HepG2 (cell line): ENCODE measurements around the gene CLDND2. TPM values are rescaled to one million over a fixed set of nuclear protein-coding genes. Genes with fewer than 3 reads are reported as not detected.

Source experiments
- ARID2 ChIP-seq: sonication (generic); formaldehyde crosslinking; IDR thresholded peaks from 2 replicates; pipeline ENCODE4 v1.8.1; 2022; ENCODE audit warnings: mild to moderate bottlenecking, missing genetic modification reagents, borderline replicate concordance
- ATF7 ChIP-seq, 2 experiments: fragments of 450-650 bp in 1 of 2; sonication (generic) in 1 of 2; formaldehyde crosslinking in 1 of 2; IDR thresholded peaks; 2 replicates each; pipeline versions ENCODE4 v1.4.0 to v1.6.1; 2016 to 2020; ENCODE audit warnings: antibody characterized with exemption in 1 of 2, mild to moderate bottlenecking in 1 of 2, missing genetic modification reagents in 1 of 2
- DNMT1 ChIP-seq: sonication (generic); formaldehyde crosslinking; IDR thresholded peaks from 2 replicates; pipeline ENCODE4 v1.5.1; 2020; ENCODE audit warnings: mild to moderate bottlenecking, missing genetic modification reagents
- ERF ChIP-seq: IDR thresholded peaks from 2 replicates; pipeline ENCODE4 v1.6.1; 2018; ENCODE audit warnings: missing biosample characterization, missing genetic modification reagents
- KAT7 ChIP-seq: IDR thresholded peaks from 2 replicates; pipeline ENCODE4 v1.6.1; 2018; ENCODE audit warnings: borderline replicate concordance, missing compliant biosample characterization
- MIER2 ChIP-seq: IDR thresholded peaks from 2 replicates; pipeline ENCODE4 v1.6.1; 2016; ENCODE audit warnings: missing biosample characterization, missing genetic modification reagents
- NAIF1 ChIP-seq: sonication (generic); formaldehyde crosslinking; IDR thresholded peaks from 2 replicates; pipeline ENCODE4 v1.5.0; 2020; ENCODE audit warnings: mild to moderate bottlenecking, missing genetic modification reagents, borderline replicate concordance
- NFIB ChIP-seq: sonication (generic); formaldehyde crosslinking; IDR thresholded peaks from 2 replicates; pipeline ENCODE4 v1.9.0; 2021; ENCODE audit warnings: missing genetic modification reagents, mild to moderate bottlenecking, borderline replicate concordance
- NFKBIZ ChIP-seq: IDR thresholded peaks from 2 replicates; pipeline ENCODE4 v1.6.1; 2018; ENCODE audit warnings: missing genetic modification reagents, missing compliant biosample characterization
- ONECUT2 ChIP-seq: sonication (generic); formaldehyde crosslinking; IDR thresholded peaks from 2 replicates; pipeline ENCODE4 v1.4.0; 2020; ENCODE audit warnings: missing genetic modification reagents
- PITX1 ChIP-seq: sonication (generic); formaldehyde crosslinking; IDR thresholded peaks from 2 replicates; pipeline ENCODE4 v1.5.1; 2020; ENCODE audit warnings: mild to moderate bottlenecking, missing genetic modification reagents
- SIN3B ChIP-seq: fragments of 150-350 bp; IDR thresholded peaks from 2 replicates; pipeline ENCODE4 v1.6.1; 2014; ENCODE audit warnings: low read length
- SMARCC2 ChIP-seq: fragments of 450-650 bp; IDR thresholded peaks from 2 replicates; pipeline ENCODE4 v1.6.1; 2017; ENCODE audit warnings: antibody characterized with exemption, mild to moderate bottlenecking
- ZNF331 ChIP-seq: sonication (generic); formaldehyde crosslinking; IDR thresholded peaks from 2 replicates; pipeline ENCODE4 v1.4.0; 2020; ENCODE audit warnings: missing genetic modification reagents
- ZNF501 ChIP-seq: sonication (generic); formaldehyde crosslinking; IDR thresholded peaks from 2 replicates; pipeline ENCODE4 v1.5.1; 2020; ENCODE audit warnings: mild to moderate bottlenecking, moderate library complexity, missing genetic modification reagents
- ZNF510 ChIP-seq: sonication (generic); formaldehyde crosslinking; IDR thresholded peaks from 2 replicates; pipeline ENCODE4 v1.4.0; 2020; ENCODE audit warnings: low read depth, mild to moderate bottlenecking, missing genetic modification reagents
- ZNF547 ChIP-seq: sonication (generic); formaldehyde crosslinking; IDR thresholded peaks from 2 replicates; pipeline ENCODE4 v1.5.1; 2020; ENCODE audit warnings: mild to moderate bottlenecking, missing genetic modification reagents
- ZNF562 ChIP-seq: sonication (generic); formaldehyde crosslinking; IDR thresholded peaks from 2 replicates; pipeline ENCODE4 v1.8.0; 2022; ENCODE audit warnings: missing genetic modification reagents, borderline replicate concordance
- ZNF614 ChIP-seq: IDR thresholded peaks from 2 replicates; pipeline ENCODE4 v1.6.1; 2018; ENCODE audit warnings: missing biosample characterization, missing genetic modification reagents, inconsistent platforms, borderline replicate concordance
- ZNF879 ChIP-seq: sonication (generic); formaldehyde crosslinking; IDR thresholded peaks from 2 replicates; pipeline ENCODE4 v1.8.1; 2023; ENCODE audit warnings: missing genetic modification reagents
- ZSCAN25 ChIP-seq: sonication (generic); formaldehyde crosslinking; IDR thresholded peaks from 2 replicates; pipeline ENCODE4 v1.8.0; 2022; ENCODE audit warnings: mild to moderate bottlenecking, missing genetic modification reagents
- polyA plus RNA-seq, 8 experiments: library from polyadenylated mRNA; depleted of rRNA in 3 of 8; stranded (reverse) in 7 of 8; unstranded in 1 of 8; fragments of >200 nt; fragmentation: Illumina TruSeq in 4 of 8; extraction: Trizol in 4 of 8; gene quantifications; 2 replicates each; pipeline versions ENCODE4 v1.2.1 to v1.2.3, GENCODE V29; 2011 to 2016; ENCODE audit warnings: low read depth in 4 of 8, missing spikeins in 1 of 8, mixed read lengths in 1 of 8; ENCODE audit not compliant: insufficient read depth in 1 of 8
- total RNA-seq, 5 experiments: library from RNA; depleted of rRNA; stranded (reverse); fragments of >200 nt; fragmentation: Illumina TruSeq; extraction: Trizol; gene quantifications; 2 replicates each; pipeline ENCODE4 v1.2.3, GENCODE V29; 2016; ENCODE audit warnings: low read depth in 1 of 5
- TF ChIP-seq, protein P1 (sequence below): sonication (generic); formaldehyde crosslinking; IDR thresholded peaks from 2 replicates; pipeline ENCODE4 v1.5.0; 2020; ENCODE audit warnings: mild to moderate bottlenecking, missing genetic modification reagents, borderline replicate concordance
- TF ChIP-seq, protein P2 (sequence below): sonication (generic); formaldehyde crosslinking; IDR thresholded peaks from 2 replicates; pipeline ENCODE4 v1.5.1; 2020; ENCODE audit warnings: mild to moderate bottlenecking, missing genetic modification reagents, borderline replicate concordance
- TF ChIP-seq, protein P3 (sequence below): sonication (generic); formaldehyde crosslinking; IDR thresholded peaks from 2 replicates; pipeline ENCODE4 v1.5.0; 2020; ENCODE audit warnings: missing genetic modification reagents
- TF ChIP-seq, protein P4 (sequence below): sonication (generic); formaldehyde crosslinking; IDR thresholded peaks from 2 replicates; pipeline ENCODE4 v1.5.1; 2020; ENCODE audit warnings: mild to moderate bottlenecking, moderate library complexity, missing genetic modification reagents
- TF ChIP-seq, protein P5 (sequence below): sonication (generic); formaldehyde crosslinking; IDR thresholded peaks from 2 replicates; pipeline ENCODE4 v1.5.0; 2020; ENCODE audit warnings: missing genetic modification reagents, mild to moderate bottlenecking, borderline replicate concordance

Gene CLDND2
- total and polyA plus RNA-seq, 2 of the 13 experiments (the other 11 are each of a cell fraction or from before 2014, with no cell fraction given) = 0.84 to 1.8 TPM

DNA sequence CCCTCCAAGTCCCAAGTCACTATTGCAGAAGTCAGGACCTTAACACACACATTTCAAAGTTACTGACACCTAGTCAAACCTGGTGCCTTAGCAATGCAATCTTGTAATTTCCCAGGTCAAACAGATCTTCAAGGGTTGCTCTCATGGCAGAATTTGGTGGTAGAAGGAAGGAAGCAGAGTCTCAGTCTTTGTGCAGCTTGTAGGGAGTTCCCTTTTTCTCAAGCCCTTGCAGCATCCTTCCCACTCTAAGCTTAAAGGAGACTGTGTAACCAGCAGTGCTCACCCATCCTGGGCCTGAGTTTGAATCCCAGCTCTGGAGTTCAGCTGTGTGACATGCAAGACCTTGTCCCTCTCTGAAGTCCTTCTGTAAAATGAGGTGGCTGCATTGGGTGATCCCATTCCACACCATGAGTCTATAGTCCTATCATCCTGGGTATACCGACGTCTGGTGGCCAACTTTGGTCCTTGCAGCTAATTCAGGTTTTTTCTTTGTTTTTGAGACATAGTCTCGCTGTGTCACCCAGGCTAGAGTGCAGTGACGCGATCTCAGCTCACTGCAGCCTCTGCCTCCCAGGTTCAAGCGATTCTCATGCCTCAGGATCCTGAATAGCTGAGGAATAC is 38.8 kb upstream of the CLDND2 start (continued):
- TF ChIP-seq, protein P1, sequence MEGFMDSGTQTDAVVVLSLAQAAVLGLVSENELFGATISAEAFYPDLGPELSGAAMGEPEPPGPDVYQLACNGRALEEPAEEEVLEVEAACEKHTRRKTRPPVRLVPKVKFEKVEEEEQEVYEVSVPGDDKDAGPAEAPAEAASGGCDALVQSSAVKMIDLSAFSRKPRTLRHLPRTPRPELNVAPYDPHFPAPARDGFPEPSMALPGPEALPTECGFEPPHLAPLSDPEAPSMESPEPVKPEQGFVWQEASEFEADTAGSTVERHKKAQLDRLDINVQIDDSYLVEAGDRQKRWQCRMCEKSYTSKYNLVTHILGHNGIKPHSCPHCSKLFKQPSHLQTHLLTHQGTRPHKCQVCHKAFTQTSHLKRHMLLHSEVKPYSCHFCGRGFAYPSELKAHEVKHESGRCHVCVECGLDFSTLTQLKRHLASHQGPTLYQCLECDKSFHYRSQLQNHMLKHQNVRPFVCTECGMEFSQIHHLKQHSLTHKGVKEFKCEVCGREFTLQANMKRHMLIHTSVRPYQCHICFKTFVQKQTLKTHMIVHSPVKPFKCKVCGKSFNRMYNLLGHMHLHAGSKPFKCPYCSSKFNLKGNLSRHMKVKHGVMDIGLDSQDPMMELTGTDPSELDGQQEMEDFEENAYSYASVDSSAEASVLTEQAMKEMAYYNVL = no peak
- TF ChIP-seq NFKBIZ (CRISPR knock-in tag) (no peak), KAT7 (no peak), ARID2 (CRISPR knock-in tag) (no peak), SIN3B (no peak), ZNF510 (CRISPR knock-in tag) (no peak), NFIB (no peak), ZNF547 (no peak), SMARCC2 (no peak), ZSCAN25 (CRISPR knock-in tag) (no peak), PITX1 (CRISPR knock-in tag) (no peak), NAIF1 (CRISPR knock-in tag) (no peak), ZNF562 (CRISPR knock-in tag) (no peak), ZNF614 (CRISPR knock-in tag) (no peak), MIER2 (0 out of 2 replicates have a peak, but pooled peaks have one; percentile 48), ONECUT2 (CRISPR knock-in tag) (no peak), ZNF501 (CRISPR knock-in tag) (no peak), ATF7 (IDR thresholded peaks at IDR 0.05) (no peak), ATF7 (CRISPR knock-in tag; IDR thresholded peaks at IDR 0.05) (no peak), DNMT1 (CRISPR knock-in tag) (no peak), ERF (CRISPR knock-in tag) (0 out of 2 replicates have a peak, but pooled peaks have one; percentile 45), ZNF331 (no peak), ZNF879 (CRISPR knock-in tag) (no peak)
- TF ChIP-seq, protein P2, sequence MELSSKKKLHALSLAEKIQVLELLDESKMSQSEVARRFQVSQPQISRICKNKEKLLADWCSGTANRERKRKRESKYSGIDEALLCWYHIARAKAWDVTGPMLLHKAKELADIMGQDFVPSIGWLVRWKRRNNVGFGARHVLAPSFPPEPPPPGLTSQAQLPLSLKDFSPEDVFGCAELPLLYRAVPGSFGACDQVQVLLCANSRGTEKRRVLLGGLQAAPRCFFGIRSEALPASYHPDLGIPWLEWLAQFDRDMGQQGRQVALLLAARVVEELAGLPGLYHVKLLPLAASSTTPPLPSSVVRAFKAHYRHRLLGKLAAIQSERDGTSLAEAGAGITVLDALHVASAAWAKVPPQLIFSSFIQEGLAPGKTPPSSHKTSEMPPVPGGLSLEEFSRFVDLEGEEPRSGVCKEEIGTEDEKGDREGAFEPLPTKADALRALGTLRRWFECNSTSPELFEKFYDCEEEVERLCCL (CRISPR knock-in tag) = no peak
- TF ChIP-seq, protein P3, sequence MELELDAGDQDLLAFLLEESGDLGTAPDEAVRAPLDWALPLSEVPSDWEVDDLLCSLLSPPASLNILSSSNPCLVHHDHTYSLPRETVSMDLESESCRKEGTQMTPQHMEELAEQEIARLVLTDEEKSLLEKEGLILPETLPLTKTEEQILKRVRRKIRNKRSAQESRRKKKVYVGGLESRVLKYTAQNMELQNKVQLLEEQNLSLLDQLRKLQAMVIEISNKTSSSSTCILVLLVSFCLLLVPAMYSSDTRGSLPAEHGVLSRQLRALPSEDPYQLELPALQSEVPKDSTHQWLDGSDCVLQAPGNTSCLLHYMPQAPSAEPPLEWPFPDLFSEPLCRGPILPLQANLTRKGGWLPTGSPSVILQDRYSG = no peak
- TF ChIP-seq, protein P4, sequence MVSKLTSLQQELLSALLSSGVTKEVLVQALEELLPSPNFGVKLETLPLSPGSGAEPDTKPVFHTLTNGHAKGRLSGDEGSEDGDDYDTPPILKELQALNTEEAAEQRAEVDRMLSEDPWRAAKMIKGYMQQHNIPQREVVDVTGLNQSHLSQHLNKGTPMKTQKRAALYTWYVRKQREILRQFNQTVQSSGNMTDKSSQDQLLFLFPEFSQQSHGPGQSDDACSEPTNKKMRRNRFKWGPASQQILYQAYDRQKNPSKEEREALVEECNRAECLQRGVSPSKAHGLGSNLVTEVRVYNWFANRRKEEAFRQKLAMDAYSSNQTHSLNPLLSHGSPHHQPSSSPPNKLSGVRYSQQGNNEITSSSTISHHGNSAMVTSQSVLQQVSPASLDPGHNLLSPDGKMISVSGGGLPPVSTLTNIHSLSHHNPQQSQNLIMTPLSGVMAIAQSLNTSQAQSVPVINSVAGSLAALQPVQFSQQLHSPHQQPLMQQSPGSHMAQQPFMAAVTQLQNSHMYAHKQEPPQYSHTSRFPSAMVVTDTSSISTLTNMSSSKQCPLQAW (CRISPR knock-in tag) = peak; percentile 56; the same call in 1 of the 2 replicates
- TF ChIP-seq, protein P5, sequence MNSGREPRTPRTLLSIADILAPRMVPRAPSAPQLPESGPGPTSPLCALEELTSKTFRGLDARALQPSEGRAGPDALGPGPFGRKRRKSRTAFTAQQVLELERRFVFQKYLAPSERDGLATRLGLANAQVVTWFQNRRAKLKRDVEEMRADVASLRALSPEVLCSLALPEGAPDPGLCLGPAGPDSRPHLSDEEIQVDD (CRISPR knock-in tag) = no peak
